Activated T-helper 1 cell treated with anti-CD3 and anti-CD28 coated beads, Interleukin-2, amount 50 U/mL, for 16 hours (primary cell): ENCODE results near the gene MICAL2.

Experiments used
- DNase-seq, 2 donors: peaks; one replicate each; pipeline ENCODE4 v3.0.0-alpha.2; 2020; ENCODE audit warnings: low read depth in 1 of 2, low spot score in 1 of 2

Gene MICAL2

GRCh38 chr11:12114193-12115033 lies 4.0 kb downstream of the MICAL2 start:
- DNase-seq: no peak

- DNase-seq: no peak
These were observed 6.1 kb downstream of the MICAL2 start for GRCh38 chr11:12116425-12117032.

GRCh38 chr11:12117200-12117599 lies 6.8 kb downstream of the MICAL2 start:
- DNase-seq: no peak

GRCh38 chr11:12117611-12118010 lies 7.2 kb downstream of the MICAL2 start:
- DNase-seq: no peak

GRCh38 chr11:12118949-12119348 lies 8.6 kb downstream of the MICAL2 start:
- no peak for DNase-seq

GRCh38 chr11:12119502-12119901 lies 9.1 kb downstream of the MICAL2 start:
- DNase-seq: no peak

DNA sequence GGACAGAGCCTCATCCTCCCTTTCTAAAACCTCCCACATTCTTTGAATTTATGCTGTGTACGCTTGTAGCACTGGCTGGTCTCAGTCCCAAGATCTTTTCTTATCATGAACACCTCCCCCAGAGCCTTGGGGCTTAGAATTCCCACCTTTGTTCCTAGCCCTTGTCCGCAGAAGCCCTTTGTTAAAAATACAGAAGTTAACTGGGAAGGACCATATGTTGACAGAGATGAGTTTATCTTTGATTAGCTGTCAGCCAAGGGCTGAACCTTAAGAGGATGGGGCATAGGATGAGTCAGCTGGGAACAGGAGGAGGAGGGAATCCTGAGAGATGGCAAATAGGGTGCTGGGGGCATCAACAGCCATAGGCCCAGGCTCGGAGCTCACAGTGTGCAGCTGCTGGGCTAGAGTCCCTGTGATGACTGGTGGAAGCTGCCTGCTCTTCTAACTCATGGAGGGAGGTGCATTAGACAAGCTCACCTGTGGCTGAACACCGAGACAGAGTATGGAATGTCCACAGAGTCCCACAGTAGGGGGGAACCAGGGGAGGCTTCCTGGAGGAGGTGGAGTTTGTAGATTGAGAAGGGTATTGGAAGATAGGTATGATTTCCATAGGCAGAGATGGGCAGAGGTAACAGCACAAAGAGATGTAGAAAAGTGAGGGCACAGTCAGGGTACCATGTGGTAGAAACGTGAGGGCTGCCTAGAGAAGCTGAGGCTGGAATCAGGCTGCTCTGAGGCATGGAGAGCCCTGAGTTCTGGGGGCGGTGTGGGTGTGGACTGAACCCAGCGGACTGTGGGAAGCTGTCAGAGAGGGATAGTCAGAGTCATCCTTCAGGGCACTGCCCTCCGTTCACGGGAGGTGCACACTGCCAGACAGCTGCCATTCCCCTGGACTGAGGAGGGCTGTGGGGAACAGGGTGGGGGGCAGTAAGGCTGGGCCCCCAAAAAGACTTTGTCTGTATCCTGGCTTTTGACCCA lies 9.9 kb downstream of the MICAL2 start:
- DNase-seq: no peak

- DNase-seq: no peak
These were observed 10.6 kb downstream of the MICAL2 start for GRCh38 chr11:12121011-12121410.

- DNase-seq: no peak
These were observed 11.1 kb downstream of the MICAL2 start for GRCh38 chr11:12121517-12121916.

GRCh38 chr11:12122083-12122482 lies 11.7 kb downstream of the MICAL2 start:
- DNase-seq: no peak

DNA sequence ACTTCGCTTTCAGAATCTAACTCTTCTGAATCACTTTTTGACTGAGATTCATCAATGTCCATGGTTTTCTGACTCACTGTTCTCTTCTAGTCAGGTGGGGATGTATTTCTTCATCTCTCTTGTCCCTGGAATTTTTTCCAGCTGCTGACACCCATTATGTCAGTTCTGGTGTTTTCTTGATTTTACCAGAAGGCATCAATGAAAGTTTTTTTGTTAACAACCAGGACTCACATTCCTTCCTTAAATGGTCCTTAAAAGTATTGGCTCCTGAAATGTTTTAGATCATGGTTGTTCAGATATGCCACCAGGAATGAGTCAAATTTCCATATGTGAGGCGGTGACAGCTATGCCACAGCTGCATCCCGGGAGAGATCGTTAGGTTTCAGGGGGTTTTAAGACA lies 12.9 kb downstream of the MICAL2 start:
- no peak for DNase-seq

DNA sequence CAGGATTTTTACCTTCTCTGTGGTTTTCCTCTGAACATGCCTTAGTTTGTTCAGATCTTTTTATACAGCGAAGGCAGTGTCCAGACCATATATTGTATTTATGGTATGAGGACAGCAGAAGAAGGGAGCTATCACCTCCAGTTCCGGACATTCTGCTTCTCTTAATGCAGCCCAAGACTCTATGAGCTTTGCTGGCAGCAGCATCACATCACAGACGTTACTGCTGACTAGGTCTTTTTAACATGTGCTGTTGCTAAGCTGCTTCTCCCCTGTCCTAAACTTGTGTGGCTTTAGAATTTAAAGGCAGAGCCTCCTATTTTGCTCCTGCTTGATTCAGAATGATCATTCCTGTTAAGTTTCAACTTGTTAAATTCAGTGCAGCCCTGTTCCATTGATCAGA lies 13.4 kb downstream of the MICAL2 start:
- DNase-seq: no peak

GRCh38 chr11:12124306-12124705 lies 13.9 kb downstream of the MICAL2 start:
- no peak for DNase-seq

DNA sequence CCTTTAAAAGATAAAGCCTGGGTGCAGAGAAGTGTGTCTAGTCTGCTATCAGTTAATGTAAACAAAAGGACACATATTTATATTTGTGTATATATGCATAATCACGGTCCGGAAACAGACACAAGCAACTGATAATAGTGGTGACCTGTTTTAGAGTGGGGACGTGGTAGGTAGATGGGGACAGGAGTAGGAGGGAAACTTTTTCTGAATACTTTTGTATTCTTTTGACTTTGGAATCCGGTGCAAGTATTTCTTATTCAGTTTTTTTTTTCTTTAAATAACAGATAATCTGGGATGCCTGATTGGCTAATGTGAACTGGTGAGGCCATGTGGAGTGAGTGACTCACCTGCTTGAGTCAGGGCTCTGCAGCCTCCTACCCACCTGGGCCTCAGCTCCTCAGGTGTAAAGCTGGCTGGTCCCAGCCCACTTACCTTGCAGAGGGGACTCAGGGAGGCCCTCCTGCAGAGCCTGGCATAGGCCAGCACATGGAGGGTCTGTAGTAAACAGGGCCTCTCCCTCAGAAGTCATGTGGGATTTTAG lies 15.3 kb downstream of the MICAL2 start:
- no peak for DNase-seq

DNA sequence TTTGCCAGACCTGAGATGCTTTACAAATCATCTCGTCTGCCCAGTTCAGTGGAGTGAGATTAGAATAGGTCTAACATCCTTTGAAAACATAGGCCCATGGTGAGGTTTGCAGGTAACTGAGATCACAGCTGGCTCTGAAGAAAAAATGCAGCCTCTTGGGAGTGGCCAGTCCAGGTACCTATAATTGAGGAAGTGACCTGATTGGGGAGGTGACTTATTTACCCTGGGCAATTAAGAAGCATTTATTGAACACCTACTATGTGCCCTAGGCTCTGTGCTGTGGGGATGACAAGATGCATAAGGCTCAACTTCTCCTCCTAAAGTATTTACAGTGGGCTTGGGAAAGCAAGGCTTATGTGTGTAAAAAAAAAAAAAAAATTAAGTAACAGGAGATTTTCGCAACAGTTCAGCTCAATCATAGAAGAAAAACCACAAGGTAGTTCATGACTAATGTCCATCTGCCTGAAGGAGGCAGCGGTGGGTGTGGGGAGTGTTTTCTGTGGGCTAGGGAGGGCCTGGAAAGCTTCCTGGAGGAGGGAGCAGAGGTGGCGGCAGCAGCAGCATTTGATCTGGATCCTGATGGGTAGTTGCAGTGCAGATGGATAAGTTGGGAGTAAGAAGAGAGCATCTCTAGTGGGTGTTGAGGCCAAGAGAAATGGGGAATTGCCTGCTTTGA lies 16.1 kb downstream of the MICAL2 start:
- DNase-seq: no peak

GRCh38 chr11:12127206-12127898 lies 17.0 kb downstream of the MICAL2 start:
- no peak for DNase-seq

GRCh38 chr11:12128301-12128751 lies 17.9 kb downstream of the MICAL2 start:
- no peak for DNase-seq

- no peak for DNase-seq
These were observed 18.8 kb downstream of the MICAL2 start for GRCh38 chr11:12129227-12129626.

DNA sequence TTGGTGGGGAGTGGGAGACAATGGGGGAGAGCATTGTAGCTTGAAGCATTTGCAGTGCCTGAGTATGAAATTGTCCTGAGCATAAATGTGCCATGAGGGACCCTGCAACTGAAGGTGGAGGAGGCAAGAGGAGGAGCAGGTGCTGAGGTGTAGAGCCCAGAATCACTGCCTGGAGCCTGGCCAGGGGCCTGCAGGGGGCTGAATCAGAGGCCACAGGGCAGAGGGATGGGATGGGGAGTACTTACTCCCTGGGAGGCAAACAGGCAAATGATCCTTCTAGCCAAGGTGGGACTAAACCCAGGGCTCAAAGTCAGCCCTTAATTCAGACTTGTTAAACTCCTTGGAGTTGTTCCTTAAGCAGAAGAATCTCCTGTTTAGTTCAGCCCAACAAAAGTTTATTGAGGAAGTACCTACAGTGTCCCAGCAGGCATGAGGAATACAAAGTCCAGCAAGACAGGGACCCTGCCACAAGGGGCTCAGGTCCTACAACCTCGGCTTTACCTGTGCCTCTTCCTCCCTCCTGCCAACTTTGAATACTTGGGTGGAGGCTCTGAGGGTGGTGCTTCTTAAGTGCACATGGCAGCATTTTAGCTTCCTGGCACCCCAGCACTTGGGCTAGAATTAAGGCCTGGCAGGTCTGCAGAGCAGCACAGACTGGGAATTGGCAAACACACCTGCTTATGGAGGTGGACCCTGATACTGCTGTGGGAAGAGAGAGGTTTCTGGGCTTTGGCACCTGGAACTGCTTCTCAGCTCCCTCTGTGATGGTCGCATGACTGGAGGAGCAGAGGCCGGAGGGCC lies 20.0 kb downstream of the MICAL2 start:
- DNase-seq: no peak
